Activated CD4-positive, alpha-beta T cell treated with anti-CD3 and anti-CD28 coated beads, Interleukin-2, amount 50 U/mL, for 48 hours (primary cell): ENCODE measurements around the gene PEAR1.

Source experiments
- DNase-seq, 2 experiments: peaks; one replicate each; pipeline ENCODE4 v3.0.0-alpha.2; 2020

PEAR1 gene

GRCh38 chr1:156860628-156861423 is 32.7 kb upstream of the PEAR1 start, which contains the start of gene NTRK1:
Gene NTRK1, plus strand, starts transcription at chr1:156860865. Its CDS starts 70 bp downstream, at chr1:156860935.
- DNase-seq: peak; percentile 46 to 61

- no peak for DNase-seq
Measured at GRCh38 chr1:156862584-156862983, 30.9 kb upstream of the PEAR1 start.

- DNase-seq: peak; percentile 31 to 52
Measured at GRCh38 chr1:156862997-156863599, 30.4 kb upstream of the PEAR1 start.

GRCh38 chr1:156863631-156864030 is 29.9 kb upstream of the PEAR1 start:
- DNase-seq: no peak

GRCh38 chr1:156864796-156865195 is 28.7 kb upstream of the PEAR1 start:
- no peak for DNase-seq

GRCh38 chr1:156865258-156865657 is 28.3 kb upstream of the PEAR1 start:
- no peak for DNase-seq

- DNase-seq: no peak
Measured at GRCh38 chr1:156865865-156866248, 27.7 kb upstream of the PEAR1 start.

GRCh38 chr1:156866249-156866909 is 27.1 kb upstream of the PEAR1 start:
- peak; percentile 20 to 37 for DNase-seq

GRCh38 chr1:156868341-156868740 is 25.2 kb upstream of the PEAR1 start:
- DNase-seq: no peak

GRCh38 chr1:156869455-156869854 is 24.1 kb upstream of the PEAR1 start:
- DNase-seq: no peak

- DNase-seq: no peak
Measured at GRCh38 chr1:156873659-156874058, 19.9 kb upstream of the PEAR1 start.

GRCh38 chr1:156874142-156874541 is 19.4 kb upstream of the PEAR1 start:
- no peak for DNase-seq

GRCh38 chr1:156874572-156875340 is 18.8 kb upstream of the PEAR1 start:
- DNase-seq: no peak

- DNase-seq: no peak
Measured at GRCh38 chr1:156875341-156875615, 18.2 kb upstream of the PEAR1 start.

GRCh38 chr1:156876281-156876680 is 17.2 kb upstream of the PEAR1 start:
- DNase-seq: no peak

- DNase-seq: no peak
Measured at GRCh38 chr1:156877433-156878170, 15.9 kb upstream of the PEAR1 start.

GRCh38 chr1:156879876-156880275 is 13.6 kb upstream of the PEAR1 start:
- DNase-seq: no peak

- DNase-seq: no peak
Measured at GRCh38 chr1:156880473-156880872, 13.0 kb upstream of the PEAR1 start.

GRCh38 chr1:156881101-156881500 is 12.4 kb upstream of the PEAR1 start:
- no peak for DNase-seq

GRCh38 chr1:156881663-156882062 is 11.9 kb upstream of the PEAR1 start:
- DNase-seq: no peak

- no peak for DNase-seq
Measured at GRCh38 chr1:156882543-156882942, 11.0 kb upstream of the PEAR1 start.

- no peak for DNase-seq
Measured at GRCh38 chr1:156883919-156884318, 9.6 kb upstream of the PEAR1 start.
